KBM-7 (cell line): ENCODE data around the gene SLC25A31.

Source experiments
- DNase-seq: peaks from one replicate; pipeline ENCODE4 v3.0.0-alpha.2; 2015
- in situ Hi-C: fragments of 300-500 bp; cut with MboI; formaldehyde crosslinking; loops from 2 replicates; pipeline ENCODE4 v1.14.3; 2020; ENCODE audit warnings: low sequenced_read_pairs, low pct_unique_long_range_greater_than_20kb, mixed read lengths

SLC25A31 gene

GRCh38 chr4:127730142-127730913 is at the start of gene SLC25A31:
Gene SLC25A31, plus strand, starts transcription at chr4:127730400. Its CDS starts 146 bp downstream, at chr4:127730546.
- in situ Hi-C loops, result loop anchor here (25.0 kb wide), 1 partner anchor 118 kb away; no protein-coding TSS in a partner anchor
- no peak for DNase-seq

DNA sequence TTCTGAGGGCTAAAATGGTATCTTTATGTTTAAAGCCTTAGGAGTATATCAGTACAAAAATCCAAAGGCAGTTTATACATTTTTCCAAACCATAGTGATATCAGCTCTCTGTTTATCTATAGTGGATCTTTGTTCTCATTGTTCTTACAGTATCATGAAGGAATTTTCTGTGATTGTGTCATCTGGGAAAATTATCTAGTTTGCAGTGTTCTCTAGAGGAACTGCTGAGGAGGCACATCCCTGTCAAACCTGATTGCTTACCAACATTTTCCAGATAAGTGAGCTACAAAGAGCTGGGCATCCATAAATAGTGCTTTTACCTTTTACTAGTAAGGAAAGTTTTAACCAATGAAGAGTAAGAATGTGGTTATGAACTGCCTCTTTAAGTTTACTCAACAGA is 44.9 kb upstream of the SLC25A31 start:
- no peak for DNase-seq
- in situ Hi-C loops, result no loop called here

GRCh38 chr4:127686658-127687057 is 43.5 kb upstream of the SLC25A31 start:
- no peak for DNase-seq
- in situ Hi-C loops, result no loop called here

DNA sequence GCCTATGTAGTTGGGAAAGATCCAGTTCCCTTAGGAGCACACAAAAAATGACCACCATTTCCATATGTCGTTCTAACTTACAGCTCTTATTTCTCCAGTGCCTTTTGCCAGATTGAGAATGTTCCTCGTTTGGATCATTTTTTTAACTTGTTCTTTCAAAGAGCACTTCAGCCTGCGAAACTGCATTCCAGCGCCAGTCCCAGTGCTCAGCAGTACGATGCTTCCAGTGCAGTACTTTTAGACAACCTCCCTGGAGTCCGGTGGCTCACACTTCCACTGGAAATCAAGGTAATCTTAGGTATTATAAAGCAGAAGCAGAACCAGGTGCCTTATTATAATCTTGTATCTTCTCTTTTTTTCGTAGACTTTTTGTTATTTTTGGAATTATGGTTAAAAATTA is 42.6 kb upstream of the SLC25A31 start:
- no peak for DNase-seq
- in situ Hi-C loops, result no loop called here

DNA sequence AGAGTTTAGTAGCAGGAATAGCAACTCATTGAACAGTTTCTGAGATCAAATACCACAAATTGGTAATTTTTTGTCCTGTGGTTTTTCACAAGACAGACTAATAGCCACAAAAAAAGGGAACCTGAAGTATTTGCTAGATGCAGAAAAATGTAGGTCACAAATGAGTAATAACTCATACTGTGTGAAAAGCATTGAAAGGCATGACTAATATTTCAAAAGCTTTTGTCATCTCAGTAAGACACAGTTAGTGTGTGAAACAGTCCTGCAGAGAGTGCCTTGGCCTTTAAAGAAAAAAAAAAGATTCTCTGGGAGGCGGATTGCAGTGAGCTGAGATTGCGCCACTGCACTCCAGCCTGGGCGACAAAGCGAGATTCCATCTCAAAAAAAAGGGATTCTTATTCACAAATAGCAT is 31.4 kb upstream of the SLC25A31 start:
- in situ Hi-C loops, result no loop called here
- peak; percentile 25 for DNase-seq

DNA sequence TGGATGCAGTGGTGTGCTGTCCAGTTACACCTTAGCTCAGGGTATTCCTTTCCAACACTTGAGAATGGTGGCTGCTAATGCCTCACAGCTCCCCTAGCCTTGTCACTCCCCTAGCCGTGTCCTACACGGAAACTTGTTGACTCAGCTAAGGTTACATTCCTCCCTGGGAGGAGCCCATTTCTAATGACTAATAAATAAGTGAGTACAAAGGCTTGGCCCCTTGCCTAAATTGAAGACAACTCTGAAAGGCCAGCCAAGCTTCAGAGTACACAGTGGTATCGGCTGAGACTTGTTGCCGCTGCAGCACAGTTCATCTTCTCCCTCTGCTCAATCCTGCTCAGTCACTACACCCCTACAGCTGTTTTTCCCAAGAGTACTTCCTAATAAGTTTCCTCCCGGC is 21.2 kb upstream of the SLC25A31 start:
- DNase-seq, result no peak
- in situ Hi-C loops, result no loop called here

DNA sequence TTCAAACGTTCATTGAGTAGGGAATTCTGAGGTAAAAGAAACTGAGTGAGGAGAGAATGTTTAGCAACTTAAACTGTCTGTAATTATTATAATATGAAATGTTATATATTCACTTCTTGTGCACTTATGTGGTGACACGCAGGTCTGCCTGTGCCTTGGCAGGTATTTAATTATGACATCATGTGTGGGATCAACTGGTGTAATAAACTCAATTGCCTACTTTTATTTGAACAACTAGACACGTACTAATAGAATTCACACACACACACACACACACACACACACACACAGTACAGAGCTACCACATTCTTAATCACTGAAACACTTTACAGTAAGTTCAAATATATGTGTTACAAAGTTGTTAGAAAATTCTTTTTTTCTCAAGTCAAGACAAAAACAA is 20.7 kb upstream of the SLC25A31 start:
- in situ Hi-C loops, result no loop called here
- DNase-seq, result no peak

DNA sequence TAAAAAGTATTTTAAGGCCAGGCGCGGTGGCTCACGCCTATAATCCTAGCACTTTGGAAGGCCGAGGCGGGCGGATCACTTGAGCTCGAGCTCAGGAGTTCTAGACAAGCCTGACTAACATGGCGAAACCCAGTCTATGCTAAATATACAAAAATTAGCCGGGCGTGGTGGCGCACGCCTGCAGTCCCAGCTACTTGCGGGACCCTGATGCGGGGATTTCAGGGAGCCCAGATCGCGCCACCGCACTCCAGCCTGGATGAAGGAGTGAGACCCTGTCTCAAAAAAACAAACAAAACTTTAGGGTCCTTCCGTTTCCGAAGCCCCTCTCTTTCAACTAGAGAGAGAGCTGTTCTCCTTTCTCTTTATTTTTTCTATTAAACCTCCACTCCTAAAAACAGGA is 1.2 kb downstream of the SLC25A31 start:
- in situ Hi-C loops, result loop anchor here (25.0 kb wide), 1 partner anchor 119 kb away; no protein-coding TSS in a partner anchor
- DNase-seq, result no peak

DNA sequence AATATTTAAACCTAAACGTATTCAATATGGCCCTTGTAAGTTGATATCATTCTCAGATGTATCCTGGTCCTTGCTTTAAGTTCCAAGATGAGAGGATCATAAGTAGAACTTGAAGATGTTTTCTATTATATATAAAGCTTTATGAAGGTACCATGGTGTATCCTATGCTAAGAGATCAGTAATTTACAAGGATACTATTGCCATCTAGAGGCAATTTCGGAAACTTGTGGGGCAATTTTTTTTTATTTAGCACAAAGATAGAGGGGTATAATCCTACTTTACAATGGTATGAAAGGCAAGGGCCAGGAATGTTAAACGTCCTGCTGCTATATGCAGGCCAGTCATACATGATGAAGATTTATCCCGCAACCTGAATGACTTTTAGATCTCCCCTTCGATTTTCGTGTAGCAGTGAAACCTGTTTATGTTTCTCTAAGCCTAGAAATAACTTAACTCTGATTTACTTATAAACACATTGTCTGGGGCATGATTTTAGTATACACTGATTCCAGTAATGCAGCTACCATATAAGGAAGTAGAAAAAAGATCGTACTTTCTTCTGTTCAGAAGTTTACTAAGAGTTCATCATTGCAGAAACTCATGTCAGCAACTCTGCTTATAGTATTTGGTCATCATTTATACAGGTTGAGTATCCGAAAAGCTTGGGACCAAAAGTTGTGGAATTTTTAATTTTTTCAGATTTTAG is 2.6 kb downstream of the SLC25A31 start:
- in situ Hi-C loops, result loop anchor here (25.0 kb wide), 1 partner anchor 120 kb away; no protein-coding TSS in a partner anchor
- peak; percentile 70 for DNase-seq

DNA sequence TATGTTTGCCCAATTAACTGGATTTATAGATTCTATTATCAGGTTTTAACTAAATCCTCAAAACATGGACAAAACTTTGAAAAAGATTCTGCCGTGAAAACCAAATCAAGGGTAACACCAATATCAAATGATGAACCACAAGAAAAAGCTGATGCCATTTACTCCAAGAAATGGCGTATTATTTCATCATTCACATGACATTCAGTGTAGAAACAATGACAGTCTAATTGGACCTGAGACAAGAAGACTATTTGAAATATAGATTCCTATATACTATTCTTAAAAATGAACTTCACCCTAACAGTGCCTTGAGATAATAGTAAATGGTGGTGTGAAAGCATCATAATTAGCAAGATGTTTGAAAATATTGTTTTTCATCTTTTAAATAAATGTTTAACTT is 4.8 kb downstream of the SLC25A31 start:
- in situ Hi-C loops, result loop anchor here (25.0 kb wide), 1 partner anchor 123 kb away; no protein-coding TSS in a partner anchor
- no peak for DNase-seq

GRCh38 chr4:127737295-127737694 is 7.1 kb downstream of the SLC25A31 start:
- no peak for DNase-seq
- in situ Hi-C loops, result loop anchor here (25.0 kb wide), 1 partner anchor 125 kb away; no protein-coding TSS in a partner anchor

DNA sequence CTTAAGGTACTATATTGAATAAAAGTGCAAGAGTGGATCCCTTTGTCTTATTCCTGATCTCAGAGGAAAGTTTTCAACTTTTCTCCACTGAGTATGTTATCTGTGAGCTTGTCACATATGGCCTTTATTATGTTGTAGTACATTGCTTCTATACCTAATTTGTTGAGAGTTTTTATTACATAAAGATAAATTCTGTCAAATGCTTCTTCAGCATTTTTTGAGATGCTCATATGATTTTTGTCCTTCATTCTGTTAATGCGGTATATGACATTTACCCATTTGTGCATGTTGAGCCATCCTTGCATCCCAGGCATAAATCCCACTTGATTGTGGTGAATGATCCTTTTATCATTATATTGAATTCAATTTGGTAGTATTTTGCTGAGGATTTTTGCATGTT is 11.0 kb downstream of the SLC25A31 start:
- no peak for DNase-seq
- in situ Hi-C loops, result loop anchor here (25.0 kb wide), 1 partner anchor 129 kb away; no protein-coding TSS in a partner anchor

DNA sequence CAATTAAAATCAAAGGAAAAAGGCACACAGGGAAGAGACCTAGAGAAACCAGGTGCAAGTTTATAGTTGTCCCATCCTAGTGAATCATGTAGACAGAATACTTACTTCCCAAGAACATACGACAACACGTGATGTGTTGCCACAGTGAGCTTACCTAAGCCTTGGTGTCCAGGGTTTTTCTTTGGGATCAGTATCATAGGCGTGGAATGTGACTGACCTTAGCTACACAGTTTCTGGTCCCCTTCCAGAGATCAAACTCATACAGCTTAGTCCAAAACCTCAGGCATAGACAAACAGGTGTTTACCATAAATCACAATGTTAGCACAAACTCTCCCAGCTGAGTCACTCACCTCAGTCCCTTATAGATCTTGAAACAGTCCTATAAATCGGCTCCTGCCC is 17.7 kb downstream of the SLC25A31 start:
- in situ Hi-C loops, result loop anchor here (25.0 kb wide), 1 partner anchor 136 kb away; no protein-coding TSS in a partner anchor
- no peak for DNase-seq

DNA sequence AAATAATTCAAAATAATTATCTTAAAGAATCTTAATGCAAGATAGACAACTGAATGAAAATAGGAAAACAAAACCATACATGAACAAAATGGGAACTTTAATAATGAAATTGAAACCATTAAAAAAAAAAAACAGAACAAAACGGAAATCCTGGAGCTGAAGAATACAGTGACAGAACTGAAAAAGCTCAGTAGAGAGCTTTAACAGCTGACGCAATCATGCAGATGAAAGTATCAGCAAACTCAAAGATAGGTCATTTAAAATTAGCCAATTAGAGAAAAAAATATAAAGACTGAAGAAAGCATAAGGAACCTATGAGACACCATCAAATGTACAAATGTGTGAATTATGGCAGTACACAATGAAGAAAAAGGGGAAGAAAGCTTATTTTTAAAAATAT is 18.8 kb downstream of the SLC25A31 start:
- no peak for DNase-seq
- in situ Hi-C loops, result loop anchor here (25.0 kb wide), 1 partner anchor 137 kb away; no protein-coding TSS in a partner anchor

DNA sequence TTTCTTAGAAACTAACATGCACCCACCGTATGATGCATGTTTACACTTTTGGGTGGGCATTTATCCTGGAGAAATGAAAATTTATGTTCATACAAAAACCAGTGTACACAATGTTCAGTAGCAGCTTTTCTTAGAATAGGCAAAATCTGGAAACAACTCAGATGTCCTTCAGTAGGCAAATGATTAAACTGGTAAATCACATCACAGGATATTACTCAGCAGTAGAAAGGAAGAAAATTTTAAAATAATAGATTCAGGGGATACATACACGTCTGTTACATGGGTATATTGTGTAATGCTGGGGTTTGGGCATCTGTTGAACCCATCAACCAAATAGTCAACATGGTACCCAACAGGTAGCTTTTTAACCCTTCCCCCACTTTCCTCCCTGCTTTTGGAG is 26.7 kb downstream of the SLC25A31 start:
- in situ Hi-C loops, result no loop called here
- no peak for DNase-seq

DNA sequence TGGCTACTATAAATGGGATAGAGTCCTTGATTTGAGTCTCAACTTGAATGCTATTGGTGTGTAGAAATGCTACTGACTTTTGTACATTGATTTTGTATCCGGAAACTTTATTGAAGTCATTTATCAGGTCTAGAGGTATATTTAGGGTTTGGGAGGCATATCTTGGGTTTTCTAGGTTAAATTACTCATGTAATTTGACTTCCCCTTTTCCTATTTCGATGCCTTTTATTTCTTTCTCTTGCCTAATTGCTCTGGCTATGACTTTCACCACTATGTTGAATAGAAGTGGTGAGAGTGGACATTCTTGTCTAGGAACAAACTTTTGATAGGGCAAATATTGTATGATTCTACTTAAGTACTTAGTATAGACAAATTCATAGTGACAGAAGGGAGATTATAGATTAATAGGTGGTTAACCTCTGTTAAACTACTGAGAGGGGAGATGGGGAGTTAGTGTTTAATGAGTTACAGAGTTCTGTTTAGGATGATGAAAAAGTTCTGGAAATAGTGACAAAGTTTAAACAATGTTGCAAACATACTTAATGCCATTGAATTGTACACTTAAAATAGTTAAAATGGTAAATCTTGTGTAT is 29.1 kb downstream of the SLC25A31 start:
- peak; percentile 9 for DNase-seq
- in situ Hi-C loops, result no loop called here

DNA sequence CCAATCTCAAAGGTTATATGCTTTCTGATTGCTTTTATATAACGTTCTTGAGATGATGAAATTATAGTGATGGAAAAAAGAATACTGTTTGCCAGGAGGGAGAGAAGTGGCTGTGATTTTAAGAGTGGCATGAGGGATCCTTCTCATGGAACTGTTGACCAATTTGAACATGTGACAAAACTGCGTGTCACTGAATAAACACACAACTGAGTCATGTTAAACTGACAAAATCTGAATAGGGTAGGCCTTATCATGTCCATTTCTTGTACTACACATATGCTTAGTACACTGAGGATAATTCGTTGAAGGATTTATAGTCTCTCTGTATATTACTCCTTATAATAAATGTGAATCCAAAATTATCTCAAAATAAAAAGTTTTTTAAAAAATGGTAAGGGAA is 29.7 kb downstream of the SLC25A31 start:
- in situ Hi-C loops, result no loop called here
- DNase-seq, result no peak

GRCh38 chr4:127771535-127772275 is 41.5 kb downstream of the SLC25A31 start:
- no peak for DNase-seq
- in situ Hi-C loops, result no loop called here
